GM15510 (cell line): ENCODE data around the gene GIPC3.

Experiments
- POLR2A ChIP-seq: IDR thresholded peaks from 3 replicates; pipeline ENCODE4 v1.6.1; 2011; ENCODE audit warnings: borderline replicate concordance; ENCODE audit not compliant: insufficient read length; ENCODE audit errors: extremely low read depth

Gene GIPC3

DNA sequence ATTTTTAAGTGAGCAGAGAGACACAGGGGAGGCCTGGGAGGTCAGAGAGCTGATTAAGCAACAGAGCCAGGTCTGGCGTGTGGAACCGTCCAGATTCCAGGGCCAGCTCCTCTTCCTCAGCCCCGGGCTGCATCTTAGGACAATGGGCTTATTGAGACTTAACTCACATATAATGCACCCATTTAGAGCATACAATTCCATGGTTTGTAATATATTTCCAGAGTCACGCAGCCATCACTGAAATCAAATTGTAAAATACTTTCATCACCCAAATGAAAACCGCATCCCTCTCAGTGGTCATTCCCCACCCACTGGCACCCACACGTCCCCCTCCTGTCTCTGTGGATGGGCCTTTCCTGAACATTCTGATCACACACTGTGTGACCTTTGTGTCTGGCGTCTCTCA, 14.7 kb upstream of the GIPC3 start:
- no peak for TF ChIP-seq POLR2A

- TF ChIP-seq POLR2A: no peak
Measured at GRCh38 chr19:3572132-3572854, 13.0 kb upstream of the GIPC3 start.

- TF ChIP-seq POLR2A: peak; percentile 16
Measured at GRCh38 chr19:3572855-3573161, 12.5 kb upstream of the GIPC3 start, which contains the start of gene HMG20B. Gene HMG20B (plus strand): TSS chr19:3572944. CDS start chr19:3573310, 366 bp downstream.

- peak; percentile 4 for TF ChIP-seq POLR2A
Measured at GRCh38 chr19:3573162-3573857, 12.0 kb upstream of the GIPC3 start.

GRCh38 chr19:3573858-3574637, 11.2 kb upstream of the GIPC3 start:
- TF ChIP-seq POLR2A: no peak

DNA sequence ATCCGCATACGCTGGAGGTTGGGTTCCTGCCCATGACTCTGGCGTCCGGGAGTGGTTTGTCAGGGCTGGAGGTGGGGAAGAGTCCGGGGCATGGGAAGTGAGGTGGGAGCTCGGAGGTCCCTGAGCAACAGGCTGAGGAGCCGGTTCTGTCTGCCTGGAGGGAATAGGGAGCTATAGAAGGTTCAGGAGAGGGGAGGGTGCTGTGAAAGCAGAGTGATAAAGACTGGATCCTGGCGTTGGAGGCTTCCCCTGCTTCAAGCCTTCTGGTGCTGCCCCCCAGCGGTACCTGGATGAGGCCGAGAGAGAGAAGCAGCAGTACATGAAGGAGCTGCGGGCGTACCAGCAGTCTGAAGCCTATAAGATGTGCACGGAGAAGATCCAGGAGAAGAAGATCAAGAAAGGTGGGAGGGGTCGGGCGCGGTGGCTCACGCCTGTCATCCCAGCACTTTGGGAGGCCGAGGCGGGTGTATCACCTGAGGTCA, 10.0 kb upstream of the GIPC3 start:
- no peak for TF ChIP-seq POLR2A

DNA sequence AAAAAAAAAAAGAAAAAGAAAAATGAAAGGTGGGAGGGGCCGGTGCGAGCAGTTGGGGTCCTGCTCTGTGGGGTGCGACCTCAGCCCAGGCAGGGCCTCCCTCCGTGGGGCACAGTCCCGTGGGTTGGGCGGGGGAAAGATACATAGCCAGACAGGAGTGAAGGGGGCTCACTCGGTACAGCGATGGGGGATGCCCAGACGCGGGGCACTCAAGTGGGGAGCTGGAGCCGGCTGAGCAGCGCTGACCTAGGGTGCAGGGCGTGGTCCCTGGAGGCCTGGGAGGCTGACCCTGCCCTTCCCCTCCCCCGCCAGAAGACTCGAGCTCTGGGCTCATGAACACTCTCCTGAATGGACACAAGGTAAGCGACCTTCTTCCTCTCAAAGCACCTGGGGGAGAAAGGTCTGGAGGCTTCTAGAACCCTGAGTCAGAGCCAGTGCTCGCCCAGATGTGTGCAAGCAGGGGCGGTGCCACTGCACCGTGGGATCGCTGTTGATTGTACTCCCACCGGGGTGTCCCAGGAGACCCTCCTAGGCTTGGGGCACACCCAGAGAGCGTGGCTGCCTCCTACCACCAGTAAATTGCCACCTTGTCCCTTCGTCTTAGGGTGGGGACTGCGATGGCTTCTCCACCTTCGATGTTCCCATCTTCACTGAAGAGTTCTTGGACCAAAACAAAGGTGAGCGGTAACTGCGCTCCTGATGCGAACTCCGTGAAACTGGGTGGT, 9.2 kb upstream of the GIPC3 start:
- TF ChIP-seq POLR2A: no peak

DNA sequence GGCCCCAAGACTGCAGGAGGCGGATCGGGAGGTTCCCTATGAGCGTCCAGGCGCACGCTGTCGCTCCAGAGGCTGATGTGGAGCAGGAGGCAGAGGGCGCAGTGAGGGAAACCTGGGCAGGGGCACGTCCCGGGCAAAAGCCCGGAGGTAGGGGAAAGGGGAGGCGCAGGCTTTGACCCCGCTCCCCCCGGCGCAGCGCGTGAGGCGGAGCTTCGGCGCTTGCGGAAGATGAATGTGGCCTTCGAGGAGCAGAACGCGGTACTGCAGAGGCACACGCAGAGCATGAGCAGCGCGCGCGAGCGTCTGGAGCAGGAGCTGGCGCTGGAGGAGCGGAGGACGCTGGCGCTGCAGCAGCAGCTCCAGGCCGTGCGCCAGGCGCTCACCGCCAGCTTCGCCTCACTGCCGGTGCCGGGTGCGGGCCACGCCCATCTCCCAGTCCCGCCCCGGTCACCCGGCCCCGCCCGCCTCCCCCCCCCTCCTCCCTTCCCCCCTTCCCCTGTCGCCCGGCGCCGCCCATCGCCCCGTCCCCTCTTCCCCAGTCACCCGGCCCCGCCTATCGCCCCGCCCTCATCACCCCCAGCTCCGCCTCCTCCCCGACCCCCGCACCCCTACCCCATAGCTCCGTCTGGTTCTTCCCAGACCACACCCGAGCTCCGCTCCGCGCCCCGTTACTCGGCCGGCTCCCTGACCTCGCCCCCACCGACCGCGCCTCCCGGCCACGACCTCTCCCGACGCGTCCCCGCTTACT, 8.4 kb upstream of the GIPC3 start:
- no peak for TF ChIP-seq POLR2A

DNA sequence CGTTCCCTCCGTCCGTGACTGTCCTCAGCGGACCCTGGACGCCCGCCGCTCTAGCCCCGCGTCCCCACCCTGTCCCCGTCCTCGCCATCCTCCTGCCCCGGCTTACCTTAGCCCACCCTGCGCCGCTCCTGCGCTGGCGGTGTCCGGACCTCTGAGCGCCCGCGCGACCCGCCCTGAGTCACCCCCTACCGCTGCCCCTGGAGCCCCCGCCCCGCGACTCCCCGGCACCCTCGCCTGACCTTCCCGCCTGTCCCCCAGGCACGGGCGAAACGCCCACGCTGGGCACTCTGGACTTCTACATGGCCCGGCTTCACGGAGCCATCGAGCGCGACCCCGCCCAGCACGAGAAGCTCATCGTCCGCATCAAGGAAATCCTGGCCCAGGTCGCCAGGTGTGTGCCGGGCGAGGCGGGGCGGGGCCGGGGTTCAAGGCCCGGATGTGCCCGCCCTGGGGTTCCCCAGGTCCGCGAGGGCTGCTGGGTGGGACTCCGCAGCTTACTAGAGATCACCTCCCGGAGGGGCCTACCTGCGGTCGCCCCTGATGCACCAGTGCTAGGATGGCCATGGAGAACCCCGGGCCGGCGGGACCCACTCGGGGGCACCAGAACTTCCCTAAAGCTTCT, 7.4 kb upstream of the GIPC3 start:
- TF ChIP-seq POLR2A: no peak

DNA sequence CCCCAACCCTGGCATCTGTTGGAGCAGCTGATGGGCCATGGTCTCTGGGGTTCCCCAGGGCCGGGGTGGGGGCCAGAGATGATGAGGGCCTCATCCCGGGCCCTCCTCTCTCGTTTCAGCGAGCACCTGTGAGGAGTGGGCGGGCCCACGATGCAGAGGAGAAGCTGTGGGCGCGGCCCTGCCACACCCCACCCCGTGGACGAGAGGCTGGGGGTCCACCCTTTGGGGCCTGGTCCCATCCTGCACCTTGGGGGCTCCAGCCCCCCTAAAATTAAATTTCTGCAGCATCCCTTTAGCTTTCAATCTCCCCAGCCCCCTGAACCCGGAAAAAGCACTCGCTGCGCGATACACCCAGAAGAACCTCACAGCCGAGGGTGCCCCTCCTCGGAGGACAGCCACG, 6.9 kb upstream of the GIPC3 start:
- TF ChIP-seq POLR2A: no peak

- TF ChIP-seq POLR2A: no peak
Measured at GRCh38 chr19:3580156-3580934, 4.9 kb upstream of the GIPC3 start.

DNA sequence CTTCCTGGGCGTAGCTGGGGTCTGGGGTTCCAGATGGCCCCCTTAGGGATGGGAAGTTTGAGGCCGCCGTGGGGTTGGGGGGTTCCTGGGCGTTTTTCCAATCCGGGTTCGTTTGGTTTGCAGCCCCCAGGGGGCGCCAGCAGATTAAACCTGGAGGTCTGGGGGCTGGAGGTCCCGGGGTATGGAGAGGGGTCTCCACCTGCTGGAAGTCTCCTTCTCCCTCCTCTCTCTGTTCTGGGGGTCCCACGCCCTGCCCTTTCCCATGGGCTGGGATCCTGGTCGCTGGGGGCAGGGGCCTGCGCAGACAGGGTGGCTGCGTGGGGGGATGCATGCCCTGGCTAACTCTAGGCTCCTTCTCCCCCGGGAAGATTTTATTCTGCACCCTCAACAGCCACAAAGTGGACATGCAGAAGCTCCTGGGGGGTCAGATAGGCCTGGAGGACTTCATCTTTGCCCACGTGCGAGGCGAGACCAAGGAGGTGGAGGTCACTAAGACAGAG, 899 bp downstream of the GIPC3 start:
- TF ChIP-seq POLR2A: no peak
